Psoas muscle (tissue), 8 donors: Measurements from ENCODE around the gene GABRR2. TPM values are rescaled to one million over a fixed set of nuclear protein-coding genes. Genes with fewer than 3 reads are reported as not detected.

Source experiments
- ATAC-seq, 4 donors: fragments of 200-7000 bp; cut with Tn5 transposase; one replicate each; pipeline ENCODE4 v1.9.1; 2020; ENCODE audit warnings: moderate library complexity in 3 of 4, mild to moderate bottlenecking in 2 of 4
- DNase-seq, 2 donors: peaks; one replicate each; pipeline ENCODE4 v3.0.0-alpha.2; 2020
- H3K27ac ChIP-seq: fragments of 200-600 bp; one replicate; pipeline ENCODE4 v1.8.0; 2022
- H3K27me3 ChIP-seq, 3 donors: fragments of 200-600 bp in 1 of 3; one replicate each; pipeline versions ENCODE4 v1.6.1 to v1.8.0; 2013 to 2022; ENCODE audit warnings: low read length in 2 of 3, mild to moderate bottlenecking in 2 of 3, moderate library complexity in 1 of 3; ENCODE audit not compliant: insufficient read depth in 3 of 3
- H3K36me3 ChIP-seq, 2 donors: fragments of 200-600 bp in 1 of 2; one replicate each; pipeline versions ENCODE4 v1.6.1 to v1.8.0; 2013 to 2022; ENCODE audit warnings: low read depth in 1 of 2, mild to moderate bottlenecking in 1 of 2, moderate library complexity in 1 of 2; ENCODE audit not compliant: insufficient read depth in 1 of 2
- H3K4me1 ChIP-seq: fragments of 200-600 bp; one replicate; pipeline ENCODE4 v1.8.0; 2022
- H3K4me3 ChIP-seq: fragments of 200-600 bp; one replicate; pipeline ENCODE4 v1.8.0; 2022; ENCODE audit warnings: mild to moderate bottlenecking
- H3K9me3 ChIP-seq: fragments of 200-600 bp; one replicate; pipeline ENCODE4 v1.8.0; 2022
- WGBS, 3 donors: extraction: QIAGEN DNeasy Blood & Tissue Kit; methylation state at CpG; one replicate each; pipeline versions ENCODE4 v1.1.6 to v1.1.7; 2013; 5-methylcytosine and 5-hydroxymethylcytosine counted together
- intact Hi-C, 2 donors: fragments of 100-400 bp; cut with DNase I; formaldehyde crosslinking; loops; one replicate each; pipeline versions ENCODE4 v1.11.0 to v1.14.2; 2022
- polyA plus RNA-seq, 3 donors: library from polyadenylated mRNA; stranded (reverse); fragments of 200-250 nt; gene quantifications; one replicate each; pipeline ENCODE4 v1.2.3, GENCODE V29; 2013
- total RNA-seq, 4 donors: library from RNA; stranded (reverse); fragmentation: NEBNext Ultra II Directional in 2 of 4; extraction: Animal tissue kit (Norgen Biotek cat#: 25700) in 2 of 4; gene quantifications; one replicate each; pipeline versions ENCODE4 v1.2.1 to v1.2.4, GENCODE V29; 2021 to 2023
- TF ChIP-seq, protein P1 (sequence below): fragments of 200-600 bp; IDR thresholded peaks from one replicate; pipeline ENCODE4 v1.8.0; 2022; ENCODE audit warnings: antibody characterized with exemption
- donor health status: healthy with polysubstance abuse.
- donor health status: DM: no; HTN: no; CAD: no; lungs with moderate emphysema.
- donor health status: Bipolar disorder and iron deficiency.
- donor health status: healthy.
- donor health status: DM: yes; HTN: yes; CAD: no.
- donor health status: DM: no; HTN: no; CAD: no.
- donor health status: DM: no; HTN: no; CAD: no.
- donor health status: DM: yes; HTN: yes; CAD: no.

The GABRR2 gene
- total and polyA plus RNA-seq, 7 donors = 0.34 to 4.3 (median 0.71) TPM

DNA sequence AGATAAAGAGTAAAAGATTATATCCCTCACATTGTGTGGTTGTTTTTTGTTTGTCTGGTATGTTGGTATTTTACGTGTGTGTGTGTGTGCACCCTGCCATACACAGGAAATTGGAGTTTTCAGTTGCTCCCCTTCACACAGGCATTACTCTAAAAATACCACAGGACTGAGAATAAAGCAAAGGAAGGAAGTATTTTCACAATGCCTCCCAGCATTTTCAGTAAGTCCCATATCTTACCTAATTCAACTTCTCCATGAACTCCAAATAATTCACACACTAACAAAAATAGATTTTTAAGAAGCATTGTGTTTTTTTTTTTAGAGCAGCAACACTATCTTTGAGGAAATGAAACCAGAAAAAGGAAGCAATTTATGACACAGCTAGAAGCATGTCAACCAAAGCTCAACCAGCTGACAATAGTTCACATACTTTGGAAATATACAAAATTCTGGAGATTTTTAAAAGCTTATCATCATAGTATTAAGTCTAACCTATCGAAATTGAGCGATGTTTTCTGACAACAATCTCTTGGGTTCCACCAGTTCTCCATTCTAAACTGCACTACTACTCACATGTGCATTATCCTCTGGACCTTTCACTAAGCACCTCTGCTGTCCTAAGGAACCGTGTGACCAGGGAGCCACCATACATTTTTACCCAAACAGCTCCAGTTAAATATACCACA lies 35.3 kb upstream of the GABRR2 start:
- Histone ChIP-seq H3K4me1 (peaks cover 37% of the 10 kb centered on the region), H3K36me3 (no peaks in the 10 kb centered on the region), H3K27ac (peak overlapping the region; percentile 65), H3K4me3 (peak overlapping the region; percentile 92), H3K27me3 (no peaks in the 10 kb centered on the region), H3K9me3 (no peaks in the 10 kb centered on the region)
- no peak for ATAC-seq
- intact Hi-C loops = loop anchor here (10.0 kb wide), 2 partner anchors 226 to 366 kb away; no protein-coding TSS in a partner anchor
- no peak for DNase-seq
- TF ChIP-seq, protein P1, sequence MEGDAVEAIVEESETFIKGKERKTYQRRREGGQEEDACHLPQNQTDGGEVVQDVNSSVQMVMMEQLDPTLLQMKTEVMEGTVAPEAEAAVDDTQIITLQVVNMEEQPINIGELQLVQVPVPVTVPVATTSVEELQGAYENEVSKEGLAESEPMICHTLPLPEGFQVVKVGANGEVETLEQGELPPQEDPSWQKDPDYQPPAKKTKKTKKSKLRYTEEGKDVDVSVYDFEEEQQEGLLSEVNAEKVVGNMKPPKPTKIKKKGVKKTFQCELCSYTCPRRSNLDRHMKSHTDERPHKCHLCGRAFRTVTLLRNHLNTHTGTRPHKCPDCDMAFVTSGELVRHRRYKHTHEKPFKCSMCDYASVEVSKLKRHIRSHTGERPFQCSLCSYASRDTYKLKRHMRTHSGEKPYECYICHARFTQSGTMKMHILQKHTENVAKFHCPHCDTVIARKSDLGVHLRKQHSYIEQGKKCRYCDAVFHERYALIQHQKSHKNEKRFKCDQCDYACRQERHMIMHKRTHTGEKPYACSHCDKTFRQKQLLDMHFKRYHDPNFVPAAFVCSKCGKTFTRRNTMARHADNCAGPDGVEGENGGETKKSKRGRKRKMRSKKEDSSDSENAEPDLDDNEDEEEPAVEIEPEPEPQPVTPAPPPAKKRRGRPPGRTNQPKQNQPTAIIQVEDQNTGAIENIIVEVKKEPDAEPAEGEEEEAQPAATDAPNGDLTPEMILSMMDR = no peak
- WGBS, 3 donors = 44 to 58% (median 45%) methylated on average over 4 of the region's 4 CpGs

DNA sequence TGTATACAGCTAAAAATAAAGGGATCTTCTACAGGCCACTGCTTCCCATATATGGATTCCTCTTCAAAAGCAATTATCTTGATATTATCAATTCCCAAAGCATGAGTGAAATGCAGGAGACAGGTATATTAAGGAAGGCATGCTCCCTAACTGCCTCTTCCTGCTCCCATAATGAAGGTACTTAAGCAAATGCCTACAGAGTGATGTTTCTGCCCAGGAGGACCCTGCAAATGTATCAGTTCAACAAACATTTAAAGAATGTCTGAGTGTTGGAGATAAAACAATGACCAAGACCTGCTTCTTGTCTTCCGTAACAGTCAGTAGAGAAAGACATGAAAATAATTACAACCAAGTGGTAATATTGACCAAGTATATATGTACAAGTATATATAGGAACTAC lies 33.3 kb upstream of the GABRR2 start:
- TF ChIP-seq, protein P1 = no peak
- no peak overlapping the region for H3K4me3 ChIP-seq
- H3K27ac ChIP-seq = peak overlapping the region; percentile 4
- WGBS, 3 donors = 91 to 98% (median 98%) methylated on average over 1 of the region's 1 CpG
- DNase-seq (no peak), ATAC-seq (no peak)
- peaks cover 37% of the 10 kb centered on the region for H3K4me1 ChIP-seq
- H3K36me3 ChIP-seq = no peaks in the 10 kb centered on the region
- intact Hi-C loops = loop anchor here in 1 of 2 donors (5.0 kb wide), 1 partner anchor 36 kb away; no protein-coding TSS in a partner anchor
- H3K27me3 ChIP-seq = no peaks in the 10 kb centered on the region
- H3K9me3 ChIP-seq = no peaks in the 10 kb centered on the region

DNA sequence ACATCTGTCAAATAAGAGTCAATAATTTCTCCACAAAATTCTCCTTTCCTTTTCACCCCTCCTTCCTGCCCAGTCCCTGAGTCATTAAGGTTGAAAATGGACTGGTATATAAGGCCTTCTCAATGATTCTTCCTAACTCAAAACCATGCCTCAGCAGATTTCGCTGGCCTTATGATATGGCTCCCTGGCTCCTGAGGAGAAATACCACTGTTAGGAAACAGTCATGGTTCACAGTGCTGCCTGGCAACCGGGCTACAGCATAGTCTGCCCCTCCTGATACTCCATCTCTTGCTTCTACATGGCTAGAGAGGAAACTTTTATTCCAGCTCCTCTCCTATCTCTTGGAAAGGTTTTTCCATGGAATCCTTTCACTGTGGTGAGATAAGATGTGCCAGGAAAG lies 32.7 kb upstream of the GABRR2 start:
- ATAC-seq (no peak), DNase-seq (no peak)
- Histone ChIP-seq H3K9me3 (no peaks in the 10 kb centered on the region), H3K27me3 (no peaks in the 10 kb centered on the region), H3K27ac (peak overlapping the region; percentile 4), H3K4me3 (no peak overlapping the region), H3K36me3 (peaks cover 0 to 3% of the 10 kb centered on the region in 2 donors), H3K4me1 (peaks cover 37% of the 10 kb centered on the region)
- intact Hi-C loops = loop anchor here in 1 of 2 donors (5.0 kb wide), 1 partner anchor 36 kb away; no protein-coding TSS in a partner anchor
- TF ChIP-seq, protein P1 = no peak
- 40 to 81% (median 66%) methylated on average over 2 of the region's 2 CpGs for WGBS, 3 donors

DNA sequence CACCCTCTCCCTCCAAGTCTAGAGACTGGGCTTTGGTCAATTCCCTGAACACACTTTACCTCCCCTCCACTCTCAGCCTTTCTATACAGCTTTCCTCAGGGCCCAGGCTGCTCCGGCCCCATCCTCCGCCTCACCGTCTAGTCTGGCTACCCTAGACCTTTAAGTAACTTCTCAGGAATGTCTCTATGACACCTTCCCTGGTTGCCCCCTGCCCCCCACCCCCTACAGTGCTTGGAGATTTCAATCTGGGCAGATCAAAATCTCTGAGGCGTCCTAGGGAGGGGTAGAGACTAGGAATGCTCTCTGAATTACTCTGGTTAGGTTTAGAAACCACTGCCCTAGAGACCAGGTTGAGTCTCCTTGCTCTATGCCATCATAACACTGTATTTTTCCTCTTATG lies 31.3 kb upstream of the GABRR2 start:
- Histone ChIP-seq H3K9me3 (no peaks in the 10 kb centered on the region), H3K4me1 (peaks cover 37% of the 10 kb centered on the region), H3K4me3 (no peak overlapping the region), H3K27ac (no peak overlapping the region), H3K36me3 (peaks cover 0 to 17% of the 10 kb centered on the region in 2 donors), H3K27me3 (no peaks in the 10 kb centered on the region)
- WGBS, 3 donors = 89 to 92% (median 90%) methylated on average over 4 of the region's 4 CpGs
- intact Hi-C loops = loop anchor here in 1 of 2 donors (5.0 kb wide), 1 partner anchor 34 kb away; no protein-coding TSS in a partner anchor
- ATAC-seq (no peak), DNase-seq (no peak)
- TF ChIP-seq, protein P1 = no peak
